ENCODE results near the gene MGRN1.

DNA sequence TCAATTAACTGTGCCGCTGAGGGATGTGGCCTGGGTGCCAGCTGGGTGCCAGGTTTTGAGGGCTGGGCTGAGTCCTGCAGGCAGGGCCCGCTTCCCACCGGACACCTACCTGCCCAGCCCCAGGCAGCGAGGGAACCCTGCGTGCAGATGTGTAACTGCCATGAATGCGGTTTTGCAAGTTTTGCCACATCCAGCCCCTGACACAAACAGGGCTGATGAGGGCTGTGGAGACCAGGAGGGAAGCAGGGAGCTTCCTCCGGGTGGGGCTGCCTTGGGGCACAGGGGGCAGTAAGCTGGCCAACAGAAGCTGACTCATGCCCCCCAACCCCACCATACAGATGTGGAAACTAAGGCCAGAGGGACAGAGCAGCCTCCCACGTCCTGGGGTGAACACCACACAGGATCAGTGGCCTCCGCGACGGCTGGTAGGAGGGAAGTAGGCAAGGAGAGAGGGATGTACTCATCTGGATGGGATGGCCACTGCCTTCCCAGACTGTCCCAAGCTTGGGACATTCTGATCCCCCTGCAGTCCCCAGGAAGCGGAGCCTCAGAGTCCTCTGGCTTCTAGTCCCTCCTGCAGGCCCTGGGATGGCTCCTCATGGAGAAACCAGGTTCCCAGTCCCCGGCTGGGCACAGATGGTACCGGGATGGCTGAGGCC is 11.5 kb upstream of the MGRN1 start:
- TF ChIP-seq POLR2A (IDR thresholded peaks at IDR 0.05) (no peak), CTCF (IDR thresholded peaks at IDR 0.05) (no peak)

Measured in testis (tissue), 2 donors.